MM.1S (cell line): ENCODE data around the gene PREX1.
"Not testable (repeated sequence)": the region's sequence is repeated elsewhere in the genome, so short reads cannot be mapped to it uniquely, and the experiment has no call there.

Experiments used
- DNase-seq: peaks from one replicate; pipeline ENCODE4 v3.0.0-alpha.2; 2015
- H2AFZ ChIP-seq: fragments of 300-600 bp; sonication (generic); 2 replicates; pipeline ENCODE4 v1.6.0; 2016; ENCODE audit warnings: antibody characterized with exemption, low read length
- H3F3A ChIP-seq: fragments of 300-600 bp; sonication (generic); 2 replicates; pipeline ENCODE4 v1.6.1; 2016; ENCODE audit warnings: mild to moderate bottlenecking, antibody characterized with exemption, low read length, moderate library complexity, mixed read lengths; ENCODE audit not compliant: insufficient read depth
- H3K27ac ChIP-seq: fragments of 300-600 bp; sonication (generic); 2 replicates; pipeline ENCODE4 v1.5.1; 2016; ENCODE audit warnings: mild to moderate bottlenecking, low read length
- H3K27me3 ChIP-seq: fragments of 300-600 bp; sonication (generic); replicated peaks from 2 replicates; pipeline ENCODE4 v1.6.0; 2016; ENCODE audit warnings: low read length; ENCODE audit not compliant: insufficient read depth
- H3K36me3 ChIP-seq: fragments of 300-600 bp; sonication (generic); replicated peaks from 2 replicates; pipeline ENCODE4 v1.6.1; 2016; ENCODE audit warnings: mild to moderate bottlenecking, low read length, mixed read lengths; ENCODE audit not compliant: insufficient read depth
- H3K4me1 ChIP-seq: fragments of 300-600 bp; sonication (generic); 2 replicates; pipeline ENCODE4 v1.6.1; 2016; ENCODE audit warnings: low read length, mixed read lengths
- H3K4me2 ChIP-seq: fragments of 300-600 bp; sonication (generic); 2 replicates; pipeline ENCODE4 v1.6.0; 2016; ENCODE audit warnings: low read depth, low read length
- H3K4me3 ChIP-seq: fragments of 300-600 bp; sonication (generic); 2 replicates; pipeline ENCODE4 v1.5.1; 2016; ENCODE audit warnings: low read length, mixed read lengths
- H3K79me2 ChIP-seq: fragments of 300-600 bp; sonication (generic); 2 replicates; pipeline ENCODE4 v1.6.1; 2016; ENCODE audit warnings: mixed run types, low read length, mixed read lengths
- H3K9ac ChIP-seq: fragments of 300-600 bp; sonication (generic); 2 replicates; pipeline ENCODE4 v1.6.1; 2016; ENCODE audit warnings: low read length, mixed read lengths
- H3K9me2 ChIP-seq: fragments of 300-600 bp; sonication (generic); replicated peaks from 2 replicates; pipeline ENCODE4 v1.6.1; 2016; ENCODE audit warnings: mild to moderate bottlenecking, low read length, mixed read lengths; ENCODE audit not compliant: insufficient read depth
- H3K9me3 ChIP-seq: fragments of 300-600 bp; sonication (generic); replicated peaks from 2 replicates; pipeline ENCODE4 v1.6.1; 2016; ENCODE audit warnings: mild to moderate bottlenecking, low read length, mixed read lengths; ENCODE audit not compliant: insufficient read depth
- H4K20me1 ChIP-seq: fragments of 300-600 bp; sonication (generic); 2 replicates; pipeline ENCODE4 v1.6.1; 2016; ENCODE audit warnings: mild to moderate bottlenecking, low read length, moderate library complexity, mixed read lengths; ENCODE audit not compliant: insufficient read depth
- EZH2 ChIP-seq: fragments of 300-600 bp; sonication (generic); optimal IDR thresholded peaks from 2 replicates; pipeline ENCODE3; 2017; ENCODE audit warnings: low read depth, mild to moderate bottlenecking, antibody characterized with exemption, low read length, mixed read lengths
- EZH2phosphoT487 ChIP-seq: fragments of 300-600 bp; sonication (generic); IDR thresholded peaks from 2 replicates; pipeline ENCODE4 v1.6.1; 2018; ENCODE audit warnings: antibody characterized with exemption, low read length
- TF ChIP-seq, protein P1 (sequence below): fragments of 300-600 bp; sonication (generic); IDR thresholded peaks from 2 replicates; pipeline ENCODE4 v1.5.1; 2016; ENCODE audit warnings: antibody characterized with exemption, low read length, mixed read lengths

The PREX1 gene

GRCh38 chr20:48875233-48875913 is 47.6 kb upstream of the PREX1 start:
- no peak for DNase-seq

GRCh38 chr20:48869442-48869841 is 41.6 kb upstream of the PREX1 start:
- not testable (repeated sequence) for H3K9me3 ChIP-seq, H4K20me1 ChIP-seq, H3K4me1 ChIP-seq, H3K9ac ChIP-seq, H3K27ac ChIP-seq, DNase-seq, H3K4me3 ChIP-seq, H3K27me3 ChIP-seq, H2AFZ ChIP-seq, H3F3A ChIP-seq, H3K4me2 ChIP-seq, H3K79me2 ChIP-seq, H3K9me2 ChIP-seq, H3K36me3 ChIP-seq

More at GRCh38 chr20:48875233-48875913, 47.6 kb upstream of the PREX1 start:
- H3K27ac ChIP-seq, result no peak overlapping the region
- H3K36me3 ChIP-seq, result no peaks in the 10 kb centered on the region
- no peak overlapping the region for H3K4me2 ChIP-seq
- no peaks in the 10 kb centered on the region for H3K79me2 ChIP-seq
- no peak overlapping the region for H2AFZ ChIP-seq
- H3K4me1 ChIP-seq, result no peaks in the 10 kb centered on the region
- no peaks in the 10 kb centered on the region for H3F3A ChIP-seq
- H3K4me3 ChIP-seq, result no peak overlapping the region
- H3K9me2 ChIP-seq, result no peaks in the 10 kb centered on the region
- H3K27me3 ChIP-seq, result no peaks in the 10 kb centered on the region
- H4K20me1 ChIP-seq, result no peaks in the 10 kb centered on the region
- H3K9me3 ChIP-seq, result no peaks in the 10 kb centered on the region
- H3K9ac ChIP-seq, result no peak overlapping the region
- TF ChIP-seq, protein P1, sequence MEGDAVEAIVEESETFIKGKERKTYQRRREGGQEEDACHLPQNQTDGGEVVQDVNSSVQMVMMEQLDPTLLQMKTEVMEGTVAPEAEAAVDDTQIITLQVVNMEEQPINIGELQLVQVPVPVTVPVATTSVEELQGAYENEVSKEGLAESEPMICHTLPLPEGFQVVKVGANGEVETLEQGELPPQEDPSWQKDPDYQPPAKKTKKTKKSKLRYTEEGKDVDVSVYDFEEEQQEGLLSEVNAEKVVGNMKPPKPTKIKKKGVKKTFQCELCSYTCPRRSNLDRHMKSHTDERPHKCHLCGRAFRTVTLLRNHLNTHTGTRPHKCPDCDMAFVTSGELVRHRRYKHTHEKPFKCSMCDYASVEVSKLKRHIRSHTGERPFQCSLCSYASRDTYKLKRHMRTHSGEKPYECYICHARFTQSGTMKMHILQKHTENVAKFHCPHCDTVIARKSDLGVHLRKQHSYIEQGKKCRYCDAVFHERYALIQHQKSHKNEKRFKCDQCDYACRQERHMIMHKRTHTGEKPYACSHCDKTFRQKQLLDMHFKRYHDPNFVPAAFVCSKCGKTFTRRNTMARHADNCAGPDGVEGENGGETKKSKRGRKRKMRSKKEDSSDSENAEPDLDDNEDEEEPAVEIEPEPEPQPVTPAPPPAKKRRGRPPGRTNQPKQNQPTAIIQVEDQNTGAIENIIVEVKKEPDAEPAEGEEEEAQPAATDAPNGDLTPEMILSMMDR, result no peak
- TF ChIP-seq EZH2 (no peak), EZH2phosphoT487 (no peak)

- no peak overlapping the region for H3K27ac ChIP-seq
- no peaks in the 10 kb centered on the region for H3K27me3 ChIP-seq
- no peak overlapping the region for H2AFZ ChIP-seq
- H3K9me3 ChIP-seq, result no peaks in the 10 kb centered on the region
- no peaks in the 10 kb centered on the region for H4K20me1 ChIP-seq
- no peak overlapping the region for H3K4me2 ChIP-seq
- no peaks in the 10 kb centered on the region for H3K79me2 ChIP-seq
- H3K4me1 ChIP-seq, result no peaks in the 10 kb centered on the region
- H3K4me3 ChIP-seq, result no peak overlapping the region
- no peaks in the 10 kb centered on the region for H3K36me3 ChIP-seq
- no peak overlapping the region for H3K9ac ChIP-seq
- TF ChIP-seq EZH2phosphoT487 (no peak), EZH2 (no peak)
- TF ChIP-seq, protein P1, result no peak
- no peaks in the 10 kb centered on the region for H3F3A ChIP-seq
- no peaks in the 10 kb centered on the region for H3K9me2 ChIP-seq
- no peak for DNase-seq
Observed at GRCh38 chr20:48866936-48867335, 39.1 kb upstream of the PREX1 start.

DNA sequence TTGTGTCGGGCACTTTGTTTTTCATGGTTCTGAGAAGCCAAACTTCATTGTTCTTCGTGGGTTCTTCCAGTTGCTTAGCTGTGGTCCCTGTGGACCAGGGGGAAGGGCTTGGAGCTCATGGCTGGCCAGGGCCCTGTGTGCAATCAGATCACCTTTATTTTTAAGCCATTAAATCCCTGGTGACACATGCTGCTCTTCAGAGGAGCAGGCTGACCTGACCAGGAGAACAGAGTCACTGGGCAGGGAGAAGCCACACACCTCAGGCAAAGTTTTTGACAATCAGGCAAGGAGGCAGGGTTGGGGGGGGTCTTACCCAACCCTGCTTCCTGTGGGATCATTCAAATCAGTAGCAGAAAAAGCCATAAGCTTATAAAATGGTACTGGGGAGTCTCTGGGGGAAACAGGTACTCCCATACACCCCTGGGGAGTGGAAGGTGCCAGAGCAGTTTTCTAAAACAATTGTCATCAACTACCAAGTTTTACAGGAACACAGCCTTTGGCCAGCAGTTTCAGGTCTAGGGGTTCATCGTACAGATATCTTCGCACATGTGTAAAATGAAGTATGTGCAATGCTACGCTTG is 37.0 kb upstream of the PREX1 start:
- H2AFZ ChIP-seq, result no peak overlapping the region
- H3K27me3 ChIP-seq, result no peaks in the 10 kb centered on the region
- H3K9me3 ChIP-seq, result no peaks in the 10 kb centered on the region
- no peak for DNase-seq
- H3K79me2 ChIP-seq, result no peaks in the 10 kb centered on the region
- H3K4me2 ChIP-seq, result no peak overlapping the region
- no peaks in the 10 kb centered on the region for H4K20me1 ChIP-seq
- no peaks in the 10 kb centered on the region for H3K36me3 ChIP-seq
- H3F3A ChIP-seq, result no peaks in the 10 kb centered on the region
- no peak overlapping the region for H3K9ac ChIP-seq
- no peak overlapping the region for H3K27ac ChIP-seq
- no peak overlapping the region for H3K4me3 ChIP-seq
- H3K4me1 ChIP-seq, result no peaks in the 10 kb centered on the region
- TF ChIP-seq EZH2phosphoT487 (no peak), EZH2 (no peak)
- TF ChIP-seq, protein P1, result no peak
- H3K9me2 ChIP-seq, result no peaks in the 10 kb centered on the region
